ENCODE results near the gene TRIM10.

The TRIM10 gene

GRCh38 chr6:30160785-30161531 is at the start of gene TRIM10:
Gene TRIM10 (minus strand): TSS chr6:30161211. CDS start chr6:30160858, 353 bp downstream.
- Mint-ChIP-seq H3K4me3 (no peak within 1 kb of the TSS), H3K36me3 (ENCODE audit: low read depth) (no peaks in the 10 kb centered on the region), H3K27me3 (peaks cover 10% of the 10 kb centered on the region), H3K4me1 (ENCODE audit: low read depth) (peaks cover 38% of the 10 kb centered on the region), H3K27ac (no peak within 1 kb of the TSS), H3K9me3 (no peaks in the 10 kb centered on the region)
- intact Hi-C loops (cut with micrococcal nuclease) = no loop called here

GRCh38 chr6:30207619-30208295 is 46.7 kb upstream of the TRIM10 start:
- peaks cover 89% of the 10 kb centered on the region for H3K4me1 Mint-ChIP-seq (ENCODE audit: low read depth)
- intact Hi-C loops (cut with micrococcal nuclease) = no loop called here
- peaks cover 88% of the 10 kb centered on the region for H3K36me3 Mint-ChIP-seq (ENCODE audit: low read depth)
- H3K9me3 Mint-ChIP-seq = no peaks in the 10 kb centered on the region
- H3K27me3 Mint-ChIP-seq = no peaks in the 10 kb centered on the region
- H3K4me3 Mint-ChIP-seq = no peak overlapping the region
- peak overlapping the region; percentile 7 for H3K27ac Mint-ChIP-seq

- intact Hi-C loops (cut with micrococcal nuclease) = no loop called here
Observed at GRCh38 chr6:30206799-30207618, 46.0 kb upstream of the TRIM10 start.

GRCh38 chr6:30206152-30206551 is 45.1 kb upstream of the TRIM10 start:
- peaks cover 85% of the 10 kb centered on the region for H3K4me1 Mint-ChIP-seq (ENCODE audit: low read depth)
- H3K27ac Mint-ChIP-seq = peak overlapping the region; percentile 1
- H3K4me3 Mint-ChIP-seq = no peak overlapping the region

More at GRCh38 chr6:30206799-30207618, 46.0 kb upstream of the TRIM10 start:
- Mint-ChIP-seq H3K27ac (peak overlapping the region; percentile 48), H3K4me3 (no peak overlapping the region), H3K36me3 (ENCODE audit: low read depth) (peaks cover 82% of the 10 kb centered on the region), H3K4me1 (ENCODE audit: low read depth) (peaks cover 89% of the 10 kb centered on the region), H3K9me3 (no peaks in the 10 kb centered on the region), H3K27me3 (no peaks in the 10 kb centered on the region)

DNA sequence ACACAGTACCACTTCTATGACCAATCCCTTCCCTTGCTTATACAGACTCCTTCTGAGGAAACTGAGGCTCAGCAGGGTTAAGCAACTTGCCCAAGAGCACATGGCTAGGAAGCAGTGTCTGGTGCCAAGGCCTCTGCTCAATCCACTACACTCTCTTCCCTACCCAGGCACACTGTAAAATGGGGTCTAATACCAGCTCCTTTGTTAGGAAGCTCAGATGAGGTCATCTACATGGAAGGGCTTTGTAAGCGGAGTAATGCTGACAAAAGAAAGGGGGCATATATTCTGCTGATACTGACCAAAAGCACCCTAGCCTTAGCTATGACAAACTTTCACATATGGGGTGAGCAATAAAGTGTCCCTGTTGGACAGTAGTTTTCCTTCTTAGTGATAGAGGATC is 43.1 kb upstream of the TRIM10 start:
- intact Hi-C loops (cut with micrococcal nuclease) = no loop called here
- Mint-ChIP-seq H3K27ac (peak overlapping the region; percentile 27), H3K27me3 (no peaks in the 10 kb centered on the region), H3K4me1 (ENCODE audit: low read depth) (peaks cover 82% of the 10 kb centered on the region), H3K9me3 (no peaks in the 10 kb centered on the region), H3K36me3 (ENCODE audit: low read depth) (peaks cover 81% of the 10 kb centered on the region), H3K4me3 (no peak overlapping the region)

More at GRCh38 chr6:30206152-30206551, 45.1 kb upstream of the TRIM10 start:
- Mint-ChIP-seq H3K36me3 (ENCODE audit: low read depth) (peaks cover 76% of the 10 kb centered on the region), H3K9me3 (no peaks in the 10 kb centered on the region), H3K27me3 (no peaks in the 10 kb centered on the region)
- intact Hi-C loops (cut with micrococcal nuclease) = no loop called here

GRCh38 chr6:30202366-30202765 is 41.4 kb upstream of the TRIM10 start:
- H3K27ac Mint-ChIP-seq = no peak overlapping the region
- no peaks in the 10 kb centered on the region for H3K27me3 Mint-ChIP-seq
- H3K4me1 Mint-ChIP-seq (ENCODE audit: low read depth) = peaks cover 82% of the 10 kb centered on the region
- H3K36me3 Mint-ChIP-seq (ENCODE audit: low read depth) = peaks cover 81% of the 10 kb centered on the region
- H3K9me3 Mint-ChIP-seq = no peaks in the 10 kb centered on the region
- H3K4me3 Mint-ChIP-seq = no peak overlapping the region
- intact Hi-C loops (cut with micrococcal nuclease) = no loop called here

DNA sequence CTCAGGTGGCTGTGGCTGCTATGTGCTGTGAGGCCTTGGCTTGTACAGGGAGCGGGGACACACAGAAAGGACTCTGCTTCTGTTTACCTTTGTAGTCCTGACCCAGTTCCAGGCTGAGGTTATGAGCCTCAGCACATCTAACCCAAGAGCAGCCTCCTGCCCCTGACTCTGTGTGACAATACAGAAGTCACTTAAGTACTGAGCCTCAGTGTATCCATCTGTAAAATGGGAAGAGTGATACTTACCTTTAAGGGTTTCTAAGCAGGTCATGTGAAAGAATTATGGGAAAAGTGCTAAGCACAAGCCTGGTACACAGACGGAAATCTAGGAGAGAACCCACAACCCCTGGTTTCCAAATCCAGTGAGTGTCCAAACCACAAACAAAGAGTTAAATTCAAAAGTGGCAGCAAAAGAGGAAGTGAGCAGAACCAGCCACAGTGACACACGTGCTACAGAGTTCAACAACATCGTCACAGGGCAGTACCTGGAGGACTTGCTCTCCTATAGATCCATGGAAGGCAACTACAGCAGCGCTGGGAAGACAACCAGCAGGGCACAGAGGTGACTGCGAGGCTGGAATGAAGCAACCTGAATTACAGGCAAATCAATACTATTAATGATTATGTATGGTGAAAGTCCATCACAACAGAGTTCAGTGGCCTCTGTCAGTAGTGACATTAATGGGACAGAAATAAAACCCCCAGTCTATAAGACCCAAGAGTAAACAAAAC is 39.7 kb upstream of the TRIM10 start:
- intact Hi-C loops (cut with micrococcal nuclease) = no loop called here
- Mint-ChIP-seq H3K36me3 (ENCODE audit: low read depth) (peaks cover 81% of the 10 kb centered on the region), H3K4me1 (ENCODE audit: low read depth) (peaks cover 77% of the 10 kb centered on the region), H3K4me3 (no peak overlapping the region), H3K27ac (peak overlapping the region; percentile 26), H3K9me3 (no peaks in the 10 kb centered on the region), H3K27me3 (no peaks in the 10 kb centered on the region)

DNA sequence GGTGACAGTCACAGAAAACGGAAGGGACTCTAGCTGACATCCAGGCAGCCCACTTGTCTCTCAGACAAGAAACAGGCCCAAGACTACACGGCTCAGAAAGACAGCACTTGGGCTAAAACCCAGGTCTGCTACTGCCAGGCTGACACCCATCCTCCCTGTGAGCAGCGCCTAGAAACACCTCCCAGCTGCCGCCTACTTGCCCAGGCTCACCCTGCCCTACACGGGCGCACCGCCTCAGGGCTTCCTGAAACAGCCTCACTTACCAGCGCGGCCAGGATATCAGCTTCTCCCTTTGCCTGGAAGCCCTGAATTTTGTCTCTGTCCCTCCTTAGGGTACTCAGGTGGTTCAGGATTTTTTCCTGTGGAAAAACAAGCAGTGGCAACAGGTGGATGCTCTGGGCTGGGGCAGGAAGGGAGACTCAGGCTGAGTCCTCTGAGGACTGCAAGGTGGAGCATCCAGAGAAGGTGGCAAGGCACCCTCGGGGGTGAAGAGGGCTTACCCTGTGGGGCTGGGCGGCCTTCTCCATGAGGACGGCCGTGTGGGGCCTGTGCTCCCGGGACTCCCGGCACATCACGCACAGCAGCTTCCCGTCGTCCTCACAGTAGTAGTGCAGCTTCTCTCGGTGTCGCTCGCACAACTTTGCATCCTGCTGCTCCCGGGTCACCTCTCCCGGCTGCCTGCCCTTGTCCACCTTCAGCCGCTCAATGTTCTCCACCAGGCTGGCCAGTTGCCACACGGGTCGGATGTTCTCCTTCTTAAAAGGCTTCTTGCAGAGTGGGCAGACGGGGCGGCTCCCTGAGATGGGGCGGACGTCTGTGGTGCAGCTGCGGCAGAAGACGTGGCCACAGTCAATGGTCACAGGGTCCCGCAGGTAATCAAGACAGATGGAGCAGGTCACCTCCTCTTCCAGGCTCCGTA is 37.4 kb upstream of the TRIM10 start:
- H3K4me1 Mint-ChIP-seq (ENCODE audit: low read depth) = peaks cover 56% of the 10 kb centered on the region
- no peak overlapping the region for H3K4me3 Mint-ChIP-seq
- intact Hi-C loops (cut with micrococcal nuclease) = no loop called here
- H3K27me3 Mint-ChIP-seq = no peaks in the 10 kb centered on the region
- H3K27ac Mint-ChIP-seq = no peak overlapping the region
- peaks cover 85% of the 10 kb centered on the region for H3K36me3 Mint-ChIP-seq (ENCODE audit: low read depth)
- no peaks in the 10 kb centered on the region for H3K9me3 Mint-ChIP-seq

DNA sequence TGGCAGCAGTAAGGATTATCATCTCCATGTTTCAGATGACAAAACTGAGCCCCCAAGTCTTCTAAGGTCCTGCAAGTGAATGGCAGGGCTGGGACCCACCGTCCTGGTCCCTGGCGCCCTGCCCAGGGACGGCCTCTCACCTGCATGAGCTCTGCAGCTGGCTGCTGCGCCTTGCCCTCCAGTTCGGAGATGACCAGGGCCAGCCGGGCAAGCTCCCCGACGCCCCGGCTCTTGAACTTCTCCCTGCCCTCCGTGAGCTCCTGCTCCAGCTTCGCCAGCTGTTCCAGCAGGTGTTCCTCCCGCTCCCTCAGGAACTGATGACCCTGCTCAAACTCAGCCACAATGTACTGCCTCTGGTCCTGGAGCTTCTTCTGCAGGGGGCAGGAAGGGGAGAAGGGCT is 35.4 kb upstream of the TRIM10 start:
- H3K27ac Mint-ChIP-seq = no peak overlapping the region
- H3K4me3 Mint-ChIP-seq = no peak overlapping the region
- H3K27me3 Mint-ChIP-seq = no peaks in the 10 kb centered on the region
- H3K4me1 Mint-ChIP-seq (ENCODE audit: low read depth) = peaks cover 44% of the 10 kb centered on the region
- H3K9me3 Mint-ChIP-seq = no peaks in the 10 kb centered on the region
- H3K36me3 Mint-ChIP-seq (ENCODE audit: low read depth) = peaks cover 96% of the 10 kb centered on the region
- intact Hi-C loops (cut with micrococcal nuclease) = no loop called here

DNA sequence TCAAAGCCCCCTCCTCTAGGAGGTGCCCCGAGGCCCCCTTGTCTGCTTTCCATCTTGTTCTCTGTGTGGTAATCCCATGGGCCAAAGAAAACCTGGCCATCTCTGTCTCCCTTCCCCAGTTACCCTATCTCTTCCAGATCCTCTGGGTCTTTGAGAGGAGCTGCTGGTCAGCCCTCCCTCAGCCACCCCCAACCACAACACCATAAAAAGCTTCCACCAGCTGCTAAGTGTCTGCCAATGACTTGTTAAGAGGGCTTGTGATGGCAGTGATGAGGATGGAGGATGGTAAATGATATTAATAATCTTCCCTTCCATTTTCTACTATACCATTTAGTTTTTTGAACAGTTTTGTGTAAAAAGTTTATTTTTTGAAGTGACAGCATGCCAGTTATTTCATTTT is 34.9 kb upstream of the TRIM10 start:
- peaks cover 98% of the 10 kb centered on the region for H3K36me3 Mint-ChIP-seq (ENCODE audit: low read depth)
- no peaks in the 10 kb centered on the region for H3K9me3 Mint-ChIP-seq
- no peaks in the 10 kb centered on the region for H3K27me3 Mint-ChIP-seq
- no peak overlapping the region for H3K4me3 Mint-ChIP-seq
- intact Hi-C loops (cut with micrococcal nuclease) = no loop called here
- peaks cover 40% of the 10 kb centered on the region for H3K4me1 Mint-ChIP-seq (ENCODE audit: low read depth)
- H3K27ac Mint-ChIP-seq = no peak overlapping the region

GRCh38 chr6:30194797-30195690 is 34.0 kb upstream of the TRIM10 start:
- no peak overlapping the region for H3K4me3 Mint-ChIP-seq
- H3K9me3 Mint-ChIP-seq = no peaks in the 10 kb centered on the region
- intact Hi-C loops (cut with micrococcal nuclease) = no loop called here
- no peak overlapping the region for H3K27ac Mint-ChIP-seq
- H3K36me3 Mint-ChIP-seq (ENCODE audit: low read depth) = peaks cover 98% of the 10 kb centered on the region
- H3K27me3 Mint-ChIP-seq = no peaks in the 10 kb centered on the region
- peaks cover 31% of the 10 kb centered on the region for H3K4me1 Mint-ChIP-seq (ENCODE audit: low read depth)

DNA sequence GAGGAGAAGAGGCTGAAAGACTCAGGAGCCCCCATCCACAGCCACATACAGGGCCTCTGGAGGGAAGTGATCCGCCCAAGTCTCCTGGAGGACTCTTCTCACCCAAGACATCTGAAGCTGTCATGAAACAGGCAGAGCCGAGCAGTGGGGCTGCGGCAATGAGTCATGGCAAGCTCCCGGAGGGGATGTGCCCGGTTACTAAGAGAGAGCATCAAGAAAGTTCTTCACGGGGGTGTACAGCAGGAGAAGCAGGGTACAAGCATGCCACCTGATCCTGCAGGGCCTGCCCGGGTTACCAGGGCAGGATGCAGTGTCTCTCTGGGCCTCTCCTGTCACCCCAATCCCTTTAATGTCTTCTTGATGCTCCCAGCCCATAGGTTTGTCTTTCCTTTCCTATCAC is 31.1 kb upstream of the TRIM10 start:
- Mint-ChIP-seq H3K4me1 (ENCODE audit: low read depth) (peaks cover 8% of the 10 kb centered on the region), H3K27ac (no peak overlapping the region), H3K36me3 (ENCODE audit: low read depth) (peaks cover 94% of the 10 kb centered on the region), H3K4me3 (no peak overlapping the region), H3K9me3 (no peaks in the 10 kb centered on the region), H3K27me3 (no peaks in the 10 kb centered on the region)
- intact Hi-C loops (cut with micrococcal nuclease) = no loop called here
